ENCODE results near the gene TMEM229B.

DNA sequence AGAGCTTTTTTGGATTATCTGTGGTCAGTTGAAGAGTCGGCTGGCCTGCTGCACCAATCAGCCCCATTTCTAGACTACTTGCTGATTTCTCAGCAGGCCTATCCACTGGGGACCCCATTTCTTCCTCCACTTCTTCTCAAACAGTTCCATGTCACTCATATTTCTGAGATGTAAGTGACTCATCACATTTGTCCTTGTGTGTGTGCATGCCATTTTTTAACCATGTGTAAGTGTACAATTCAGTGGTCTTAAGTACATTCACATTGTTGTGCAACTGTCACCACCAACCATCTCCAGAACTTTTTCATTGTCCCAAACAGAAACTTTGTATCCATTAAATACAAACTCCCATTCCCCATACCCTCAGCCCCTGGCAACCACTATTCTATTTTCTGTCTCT lies 14.2 kb downstream of the TMEM229B start:
- TF ChIP-seq, protein P1, sequence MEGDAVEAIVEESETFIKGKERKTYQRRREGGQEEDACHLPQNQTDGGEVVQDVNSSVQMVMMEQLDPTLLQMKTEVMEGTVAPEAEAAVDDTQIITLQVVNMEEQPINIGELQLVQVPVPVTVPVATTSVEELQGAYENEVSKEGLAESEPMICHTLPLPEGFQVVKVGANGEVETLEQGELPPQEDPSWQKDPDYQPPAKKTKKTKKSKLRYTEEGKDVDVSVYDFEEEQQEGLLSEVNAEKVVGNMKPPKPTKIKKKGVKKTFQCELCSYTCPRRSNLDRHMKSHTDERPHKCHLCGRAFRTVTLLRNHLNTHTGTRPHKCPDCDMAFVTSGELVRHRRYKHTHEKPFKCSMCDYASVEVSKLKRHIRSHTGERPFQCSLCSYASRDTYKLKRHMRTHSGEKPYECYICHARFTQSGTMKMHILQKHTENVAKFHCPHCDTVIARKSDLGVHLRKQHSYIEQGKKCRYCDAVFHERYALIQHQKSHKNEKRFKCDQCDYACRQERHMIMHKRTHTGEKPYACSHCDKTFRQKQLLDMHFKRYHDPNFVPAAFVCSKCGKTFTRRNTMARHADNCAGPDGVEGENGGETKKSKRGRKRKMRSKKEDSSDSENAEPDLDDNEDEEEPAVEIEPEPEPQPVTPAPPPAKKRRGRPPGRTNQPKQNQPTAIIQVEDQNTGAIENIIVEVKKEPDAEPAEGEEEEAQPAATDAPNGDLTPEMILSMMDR (IDR thresholded peaks at IDR 0.05) = no peak
- TF ChIP-seq POLR2A (IDR thresholded peaks at IDR 0.05) = no peak
